Central memory CD4-positive, alpha-beta T cell (primary cell): ENCODE data around the gene OR8A1.
"Not testable (repeated sequence)": the region's sequence is repeated elsewhere in the genome, so short reads cannot be mapped to it uniquely, and the experiment has no call there.

Source experiments
- DNase-seq: peaks from one replicate; pipeline ENCODE4 v3.0.0; 2022

OR8A1 gene

DNA sequence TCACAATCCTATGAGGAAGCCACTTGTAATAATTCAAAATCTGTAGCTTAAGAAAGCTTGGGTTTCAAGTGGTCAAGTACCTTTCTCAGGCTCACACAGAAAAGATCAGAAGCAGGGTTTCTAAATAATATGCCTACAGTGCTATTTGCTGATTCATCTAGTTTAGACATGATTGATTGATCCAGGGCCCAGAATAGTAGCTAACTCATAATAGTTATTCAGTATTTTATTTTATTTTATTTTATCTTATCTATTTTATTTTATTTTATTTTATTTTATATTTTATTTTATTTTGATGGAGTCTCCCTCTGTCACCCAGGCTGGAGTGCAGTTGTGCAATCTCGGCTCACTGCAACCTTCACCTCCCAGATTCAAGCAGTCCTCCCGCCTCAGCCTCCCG is 25.5 kb downstream of the OR8A1 start:
- no peak for DNase-seq

DNA sequence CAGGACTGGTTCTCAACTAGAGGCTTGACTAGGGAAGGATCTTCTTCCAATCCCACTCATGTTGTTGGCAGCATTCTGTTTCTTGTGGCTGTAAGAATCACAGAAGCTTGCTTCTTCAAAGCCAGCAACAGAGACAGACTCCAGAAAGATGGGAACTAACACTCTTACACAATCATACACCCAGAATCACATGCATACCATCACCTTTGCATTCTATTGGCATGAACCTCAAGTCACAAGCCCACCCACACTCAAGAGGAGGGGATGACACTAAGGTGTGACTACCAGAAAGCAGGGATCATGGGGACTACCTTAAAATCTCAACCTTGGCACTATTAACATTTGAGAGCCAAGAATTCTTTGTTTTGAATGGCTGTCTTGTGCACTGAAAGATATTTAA is 27.8 kb downstream of the OR8A1 start:
- no peak for DNase-seq

DNA sequence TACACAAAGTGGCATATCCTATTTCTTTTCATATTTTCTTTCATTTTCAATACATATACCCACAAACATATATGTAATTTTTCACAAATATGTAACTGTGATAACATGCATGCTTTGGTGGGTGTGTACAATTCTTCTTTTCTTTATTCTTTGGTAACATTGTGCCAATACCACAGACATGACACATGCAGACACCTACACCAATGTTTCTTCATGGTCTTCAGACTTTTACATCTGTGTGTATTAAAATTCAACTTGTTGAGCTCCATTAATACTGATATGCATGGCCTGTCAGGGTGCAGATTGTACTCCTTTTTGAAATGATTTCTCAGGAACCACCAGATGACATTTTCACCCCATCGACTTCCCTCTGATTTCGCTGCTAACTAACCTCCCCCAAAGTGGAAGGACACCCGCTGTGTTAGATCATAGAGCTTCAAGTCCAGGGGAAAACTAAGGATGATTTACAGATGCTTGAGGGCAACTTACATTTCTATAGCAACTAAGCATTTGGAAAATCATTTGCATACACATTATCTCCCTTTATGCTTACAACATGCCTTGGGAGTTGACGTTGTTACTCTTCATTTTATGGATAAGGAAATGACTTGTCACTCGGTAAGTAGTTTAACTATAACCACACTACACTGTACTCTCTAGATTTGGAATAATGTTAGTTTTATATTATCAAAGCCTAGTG is 31.0 kb downstream of the OR8A1 start:
- no peak for DNase-seq

DNA sequence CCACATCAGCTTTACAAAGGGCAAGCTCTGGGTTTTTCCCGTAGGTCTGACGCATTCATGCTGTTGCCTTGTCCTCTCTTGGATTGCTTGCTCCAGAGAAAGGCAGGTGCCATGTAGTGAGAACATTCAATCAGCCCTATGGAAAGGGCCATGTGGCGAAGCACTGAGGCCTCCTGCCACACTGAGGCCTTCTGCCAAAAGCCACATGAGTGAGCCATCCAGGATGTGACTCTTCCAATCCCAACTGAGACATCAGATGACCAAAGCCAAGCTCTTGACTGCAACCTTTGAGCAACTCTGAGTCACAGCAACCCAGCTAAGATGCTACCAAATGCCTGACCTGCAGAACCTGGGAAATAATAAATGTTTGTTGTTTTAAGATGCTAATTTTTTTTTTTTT is 32.4 kb downstream of the OR8A1 start:
- no peak for DNase-seq

DNA sequence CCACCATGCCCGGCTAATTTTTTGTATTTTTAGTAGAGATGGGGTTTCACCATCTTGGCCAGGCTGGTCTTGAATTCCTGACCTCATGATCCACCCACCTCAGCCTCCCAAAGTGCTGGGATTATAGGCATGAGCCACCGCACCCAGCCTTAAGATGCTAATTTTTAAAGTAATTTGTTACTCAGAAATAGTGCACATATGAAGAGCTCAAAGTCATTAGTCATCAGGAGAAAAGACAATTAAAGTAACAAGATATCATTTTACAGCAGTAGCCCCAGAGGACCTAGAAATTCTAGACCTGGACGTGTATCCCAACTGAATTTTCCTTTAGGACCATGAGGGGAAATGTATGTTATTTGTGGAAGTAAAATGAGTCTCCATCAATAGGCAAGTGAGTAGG is 32.9 kb downstream of the OR8A1 start:
- not testable (repeated sequence) for DNase-seq

DNA sequence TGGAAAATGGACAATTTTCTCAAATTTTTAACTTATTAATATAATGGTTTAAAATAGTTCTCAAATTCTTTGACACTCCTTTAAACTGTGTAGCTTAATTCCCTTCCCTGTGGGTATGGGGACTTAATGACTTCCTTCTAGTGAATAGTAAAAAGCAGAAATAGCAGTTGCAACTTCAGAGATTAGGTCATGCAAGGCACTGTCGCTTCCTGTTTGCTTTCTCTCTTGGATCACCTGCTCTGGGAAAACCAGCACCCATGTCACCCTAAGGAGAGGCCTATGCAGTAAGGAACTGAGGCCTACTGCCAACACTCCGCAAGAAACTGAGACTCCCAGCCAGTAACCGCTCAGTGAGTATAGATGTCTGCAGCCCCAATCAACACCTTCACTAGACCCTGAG is 35.9 kb downstream of the OR8A1 start:
- no peak for DNase-seq

DNA sequence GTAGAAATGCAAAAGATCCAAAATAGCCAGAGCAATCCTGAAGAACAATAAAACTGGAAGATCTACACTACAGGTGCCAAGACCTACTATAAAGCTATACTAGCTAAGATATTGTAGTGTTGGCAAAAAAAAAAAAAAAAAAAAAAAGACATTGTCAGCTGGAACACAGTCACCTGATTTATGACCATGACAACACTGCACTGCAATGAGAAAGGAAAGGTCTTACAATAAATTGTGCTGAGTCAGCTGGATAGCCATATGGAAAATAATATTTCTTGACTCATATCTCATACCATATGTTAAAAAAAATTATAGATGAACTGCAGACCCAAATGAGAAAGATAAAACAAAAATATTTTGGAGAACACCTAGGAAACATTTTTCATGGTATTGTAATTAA is 38.4 kb downstream of the OR8A1 start:
- no peak for DNase-seq

DNA sequence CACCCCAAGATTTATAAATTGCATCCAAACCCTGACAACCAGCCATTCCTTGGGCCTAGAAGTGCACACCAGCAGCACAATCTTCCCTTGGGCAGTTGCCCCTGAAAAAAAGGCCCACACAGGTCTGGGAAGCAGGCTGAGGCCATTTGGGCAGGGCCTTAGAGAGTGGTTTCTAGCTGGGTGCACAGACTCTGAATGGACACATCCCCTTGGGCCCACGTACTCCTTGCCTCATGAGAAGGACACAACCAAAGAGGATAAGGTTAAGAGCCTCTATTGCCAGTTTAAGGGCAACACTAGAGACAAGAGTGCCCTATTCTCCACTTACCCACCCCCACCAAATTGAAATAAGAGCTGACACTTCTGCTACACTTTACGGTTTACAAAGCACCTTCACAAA is 40.5 kb downstream of the OR8A1 start:
- no peak for DNase-seq

DNA sequence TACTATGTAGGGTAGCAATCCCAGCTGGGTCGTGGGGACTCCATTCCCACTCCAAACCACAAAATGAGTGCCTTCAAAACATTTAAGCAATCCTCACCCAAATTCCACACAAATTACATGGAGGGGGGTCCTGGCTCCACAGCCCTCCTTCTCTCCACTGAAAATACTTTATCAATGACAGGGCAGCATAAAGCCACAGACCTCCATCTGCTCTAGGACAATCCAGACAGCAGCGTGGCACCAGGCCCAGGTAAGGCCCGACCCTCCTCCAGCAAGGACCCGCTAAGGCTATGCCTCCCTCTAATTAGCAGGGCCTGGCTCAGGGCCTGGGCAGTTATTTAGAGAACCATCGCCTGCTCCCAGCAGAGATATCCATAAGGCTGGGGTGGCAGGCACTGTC is 41.3 kb downstream of the OR8A1 start, which contains the start of gene PANX3:
Gene PANX3 (plus strand): TSS at position 365 of the 400 bp plus-strand sequence. CDS start 129 bp downstream, outside the sequence.
- DNase-seq, result no peak

DNA sequence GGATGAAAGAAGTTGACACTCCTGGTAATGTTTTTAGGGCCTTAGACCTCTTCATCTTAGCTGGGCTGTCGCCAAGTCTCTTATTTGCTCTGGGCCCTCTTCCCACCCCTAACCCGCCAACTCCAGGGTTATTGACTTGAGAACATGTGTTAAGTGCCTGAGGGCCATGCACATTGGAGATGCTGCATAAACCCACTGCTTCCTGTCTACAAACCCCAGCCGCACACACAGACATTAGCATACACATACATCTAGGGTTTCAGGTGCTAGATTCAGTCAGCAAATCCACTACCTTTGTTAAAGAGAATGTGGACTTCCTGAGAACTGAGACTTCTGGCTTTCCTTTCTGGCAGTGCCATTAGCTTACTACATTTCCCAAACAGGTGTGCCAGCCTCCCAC is 42.2 kb downstream of the OR8A1 start:
- DNase-seq, result no peak

DNA sequence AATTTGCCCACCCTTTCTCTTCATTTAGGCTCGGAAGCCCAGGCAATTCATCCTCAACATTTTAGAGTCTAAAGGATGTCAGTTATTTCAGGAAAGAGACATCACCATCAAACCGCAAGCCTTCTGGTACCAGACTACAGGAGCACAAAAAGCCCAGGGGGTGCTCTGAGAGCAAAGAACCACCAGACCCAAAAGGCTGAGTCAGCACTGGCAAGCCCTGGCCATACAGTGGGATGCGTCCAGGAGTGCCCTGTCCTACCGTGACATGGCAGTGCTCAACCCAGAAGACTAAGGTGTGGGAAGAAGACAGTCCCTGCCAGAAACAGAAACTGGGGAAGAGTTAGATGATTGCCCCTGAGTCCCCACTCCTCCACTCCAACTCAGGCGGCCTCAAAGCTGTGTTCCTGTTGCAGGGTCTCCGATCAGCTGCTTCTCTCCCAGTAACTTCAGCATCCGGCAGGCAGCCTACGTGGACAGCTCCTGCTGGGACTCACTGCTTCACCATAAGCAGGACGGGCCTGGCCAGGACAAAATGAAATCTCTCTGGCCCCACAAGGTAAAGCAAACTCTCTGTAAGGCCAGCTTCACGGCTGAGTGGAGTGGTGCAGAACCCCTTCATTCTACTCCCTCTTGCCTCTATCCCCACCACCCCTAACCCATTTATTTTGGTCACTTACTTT is 42.9 kb downstream of the OR8A1 start:
- DNase-seq, result no peak

DNA sequence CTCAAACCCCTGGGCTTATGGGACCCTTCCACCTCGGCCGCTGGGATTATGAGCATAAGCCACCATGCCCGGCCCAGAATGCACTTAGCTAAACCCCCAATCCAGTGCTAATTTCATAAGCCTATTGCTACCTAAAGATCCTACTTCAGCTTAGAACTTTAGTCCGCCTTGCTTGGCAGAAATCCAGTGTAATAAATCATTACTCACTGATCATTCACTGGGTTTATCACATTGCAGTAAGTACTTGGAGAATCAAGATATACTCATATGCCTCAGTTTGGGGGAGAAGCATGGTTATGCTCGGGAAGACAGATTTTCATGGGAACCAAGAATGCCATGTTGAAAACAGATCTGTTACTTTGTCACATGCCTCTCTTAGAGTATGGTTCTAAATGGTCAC is 49.1 kb downstream of the OR8A1 start:
- DNase-seq, result no peak
